ENCODE measurements around the gene TNFSF13. TPM values are rescaled to one million over a fixed set of nuclear protein-coding genes. Genes with fewer than 3 reads are reported as not detected.

Gene TNFSF13
- polyA plus RNA-seq, 3 donors: 11.6 to 15.0 (median 13.4) TPM

- no peak for DNase-seq (ENCODE audit: low read depth in 3 of 3, low spot score in 2 of 3)
Observed at GRCh38 chr17:7551396-7551795, 7.2 kb upstream of the TNFSF13 start.

- no peak for DNase-seq (ENCODE audit: low read depth in 3 of 3, low spot score in 2 of 3)
Observed at GRCh38 chr17:7552621-7553051, 5.9 kb upstream of the TNFSF13 start.

DNA sequence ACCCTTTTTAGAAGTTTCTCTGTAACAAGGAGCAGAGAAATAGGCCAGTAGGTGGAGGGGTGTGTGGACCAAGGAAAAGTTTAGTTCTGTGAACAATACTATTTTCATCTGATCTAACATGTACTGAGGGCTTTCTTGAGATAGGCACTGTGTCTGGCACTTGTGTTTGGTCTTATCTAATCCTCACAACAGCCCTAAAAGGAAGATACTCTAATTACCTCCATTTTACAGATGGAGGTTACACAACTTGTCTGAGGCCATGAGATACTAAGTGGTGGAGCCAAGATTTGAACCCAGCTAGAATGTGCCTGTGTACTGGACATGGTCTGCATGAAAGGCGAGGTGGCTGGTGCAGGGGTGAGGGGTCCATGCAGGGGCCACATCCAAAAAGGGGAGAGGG is 5.2 kb upstream of the TNFSF13 start:
- no peak for DNase-seq (ENCODE audit: low read depth in 3 of 3, low spot score in 2 of 3)

GRCh38 chr17:7555320-7555948 is 3.1 kb upstream of the TNFSF13 start:
- DNase-seq (ENCODE audit: low read depth in 3 of 3, low spot score in 2 of 3): no peak

GRCh38 chr17:7556627-7557026 is 1.9 kb upstream of the TNFSF13 start:
- DNase-seq (ENCODE audit: low read depth in 3 of 3, low spot score in 2 of 3): no peak

DNA sequence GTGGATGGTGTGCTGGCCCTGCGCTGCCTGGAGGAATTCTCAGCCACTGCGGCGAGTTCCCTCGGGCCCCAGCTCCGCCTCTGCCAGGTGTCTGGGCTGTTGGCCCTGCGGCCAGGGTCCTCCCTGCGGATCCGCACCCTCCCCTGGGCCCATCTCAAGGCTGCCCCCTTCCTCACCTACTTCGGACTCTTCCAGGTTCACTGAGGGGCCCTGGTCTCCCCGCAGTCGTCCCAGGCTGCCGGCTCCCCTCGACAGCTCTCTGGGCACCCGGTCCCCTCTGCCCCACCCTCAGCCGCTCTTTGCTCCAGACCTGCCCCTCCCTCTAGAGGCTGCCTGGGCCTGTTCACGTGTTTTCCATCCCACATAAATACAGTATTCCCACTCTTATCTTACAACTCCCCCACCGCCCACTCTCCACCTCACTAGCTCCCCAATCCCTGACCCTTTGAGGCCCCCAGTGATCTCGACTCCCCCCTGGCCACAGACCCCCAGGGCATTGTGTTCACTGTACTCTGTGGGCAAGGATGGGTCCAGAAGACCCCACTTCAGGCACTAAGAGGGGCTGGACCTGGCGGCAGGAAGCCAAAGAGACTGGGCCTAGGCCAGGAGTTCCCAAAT is 1.3 kb upstream of the TNFSF13 start:
- no peak for DNase-seq (ENCODE audit: low read depth in 3 of 3, low spot score in 2 of 3)

GRCh38 chr17:7557775-7558543 is 591 bp upstream of the TNFSF13 start:
- DNase-seq (ENCODE audit: low read depth in 3 of 3, low spot score in 2 of 3): no peak

DNA sequence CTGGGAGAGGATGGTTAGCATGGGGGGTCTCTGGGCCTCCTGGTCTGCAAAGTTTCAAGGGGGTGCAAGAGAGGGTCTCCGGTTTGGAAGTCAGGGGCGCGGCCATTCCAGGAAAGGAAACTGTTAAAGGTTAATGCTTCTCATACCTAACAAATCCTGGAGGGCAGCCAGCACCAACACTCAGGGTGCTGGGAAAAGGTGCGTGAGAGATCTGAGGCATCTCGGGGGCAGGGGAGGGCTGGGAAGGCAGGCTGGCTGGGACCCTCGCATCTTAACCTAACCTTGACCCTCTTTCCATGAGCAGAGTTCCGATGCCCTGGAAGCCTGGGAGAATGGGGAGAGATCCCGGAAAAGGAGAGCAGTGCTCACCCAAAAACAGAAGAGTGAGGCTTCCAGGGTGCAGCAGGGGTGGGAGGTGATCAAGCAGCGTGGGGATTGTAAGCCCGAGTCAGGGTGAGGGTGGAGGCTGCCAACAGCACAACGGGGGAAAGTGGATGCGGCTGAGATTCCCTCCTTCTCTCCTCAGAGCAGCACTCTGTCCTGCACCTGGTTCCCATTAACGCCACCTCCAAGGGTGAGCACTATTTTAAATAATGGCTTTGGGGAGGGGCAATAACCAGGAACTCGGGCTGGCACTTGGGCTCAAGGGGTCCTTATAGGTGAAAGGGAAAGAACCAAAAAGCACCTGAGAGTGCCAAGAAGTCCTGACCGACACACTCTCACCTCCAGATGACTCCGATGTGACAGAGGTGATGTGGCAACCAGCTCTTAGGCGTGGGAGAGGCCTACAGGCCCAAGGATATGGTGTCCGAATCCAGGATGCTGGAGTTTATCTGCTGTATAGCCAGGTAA is 996 bp downstream of the TNFSF13 start:
- DNase-seq (ENCODE audit: low read depth in 3 of 3, low spot score in 2 of 3): no peak

- DNase-seq (ENCODE audit: low read depth in 3 of 3, low spot score in 2 of 3): peak in 1 of 3 donors; percentile 67
Observed at GRCh38 chr17:7560172-7561027, 1.9 kb downstream of the TNFSF13 start.

DNA sequence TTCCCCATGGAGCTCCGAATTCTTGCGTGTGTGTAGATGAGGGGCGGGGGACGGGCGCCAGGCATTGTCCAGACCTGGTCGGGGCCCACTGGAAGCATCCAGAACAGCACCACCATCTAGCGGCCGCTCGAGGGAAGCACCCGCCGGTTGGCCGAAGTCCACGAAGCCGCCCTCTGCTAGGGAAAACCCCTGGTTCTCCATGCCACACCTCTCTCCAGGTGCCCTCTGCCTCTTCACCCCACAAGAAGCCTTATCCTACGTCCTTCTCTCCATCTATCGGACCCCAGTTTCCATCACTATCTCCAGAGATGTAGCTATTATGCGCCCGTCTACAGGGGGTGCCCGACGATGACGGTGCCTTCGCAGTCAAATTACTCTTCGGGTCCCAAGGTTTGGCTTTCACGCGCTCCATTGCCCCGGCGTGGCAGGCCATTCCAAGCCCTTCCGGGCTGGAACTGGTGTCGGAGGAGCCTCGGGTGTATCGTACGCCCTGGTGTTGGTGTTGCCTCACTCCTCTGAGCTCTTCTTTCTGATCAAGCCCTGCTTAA is 2.6 kb downstream of the TNFSF13 start:
- DNase-seq (ENCODE audit: low read depth in 3 of 3, low spot score in 2 of 3): peak in 2 of 3 donors; percentile 74 to 77

DNA sequence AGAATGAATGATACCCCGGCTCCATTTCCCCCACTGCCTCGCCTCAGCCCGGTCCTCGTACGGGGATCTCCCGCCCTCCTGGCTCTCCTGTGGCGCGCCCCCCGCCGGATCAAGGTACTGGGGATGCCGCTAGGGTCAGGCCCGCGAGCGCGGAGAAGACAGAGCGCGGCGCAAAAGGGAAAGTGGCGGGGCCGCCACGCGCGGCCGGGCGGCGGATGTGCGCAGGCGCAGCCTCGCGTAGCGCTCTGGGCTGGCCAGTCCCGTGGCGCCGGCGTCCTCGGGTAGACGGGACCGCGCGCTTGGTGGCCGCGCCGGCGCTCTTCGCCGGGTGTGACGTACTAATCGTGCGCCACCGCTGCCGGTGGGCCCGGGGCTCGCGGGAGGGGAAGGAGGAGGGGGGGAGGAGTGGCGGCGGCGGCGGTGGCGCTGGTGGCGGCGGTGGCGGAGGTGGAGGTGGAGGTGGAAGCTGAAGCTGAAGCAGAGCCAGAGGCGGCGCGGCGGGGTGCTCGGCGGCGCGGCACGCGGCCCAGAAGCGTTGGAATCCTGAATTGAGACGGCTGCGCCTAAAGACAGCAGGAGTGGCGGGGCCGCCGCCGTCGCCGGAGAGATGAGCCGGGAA is 3.1 kb downstream of the TNFSF13 start, which contains the start of gene SENP3:
TSS of gene SENP3 (plus strand) at position 331 of the 619 bp plus-strand sequence. CDS start 1,158 bp downstream, outside the sequence.
- peak in 2 of 3 donors; percentile 70 to 85 for DNase-seq (ENCODE audit: low read depth in 3 of 3, low spot score in 2 of 3)

DNA sequence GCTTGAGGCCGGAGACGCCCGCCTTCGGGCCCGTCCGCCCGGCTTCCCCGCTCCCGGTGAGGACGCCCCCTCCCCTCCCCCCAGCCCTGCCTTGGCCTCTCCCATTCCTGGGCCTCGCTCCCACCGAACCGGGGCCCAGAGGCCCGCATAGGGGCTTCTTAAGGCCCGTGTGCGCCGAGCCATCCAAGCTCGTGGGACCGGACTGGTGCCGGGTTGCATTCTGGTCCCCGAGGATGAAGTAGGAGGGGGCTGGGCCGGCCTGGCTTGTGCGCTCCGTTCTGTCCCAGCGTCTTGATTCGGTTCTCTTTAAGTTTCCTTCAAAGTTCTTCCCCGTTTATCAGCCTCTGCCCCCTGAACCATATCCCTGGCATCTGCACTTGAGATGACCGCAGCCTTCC is 3.7 kb downstream of the TNFSF13 start:
- DNase-seq (ENCODE audit: low read depth in 3 of 3, low spot score in 2 of 3): no peak

DNA sequence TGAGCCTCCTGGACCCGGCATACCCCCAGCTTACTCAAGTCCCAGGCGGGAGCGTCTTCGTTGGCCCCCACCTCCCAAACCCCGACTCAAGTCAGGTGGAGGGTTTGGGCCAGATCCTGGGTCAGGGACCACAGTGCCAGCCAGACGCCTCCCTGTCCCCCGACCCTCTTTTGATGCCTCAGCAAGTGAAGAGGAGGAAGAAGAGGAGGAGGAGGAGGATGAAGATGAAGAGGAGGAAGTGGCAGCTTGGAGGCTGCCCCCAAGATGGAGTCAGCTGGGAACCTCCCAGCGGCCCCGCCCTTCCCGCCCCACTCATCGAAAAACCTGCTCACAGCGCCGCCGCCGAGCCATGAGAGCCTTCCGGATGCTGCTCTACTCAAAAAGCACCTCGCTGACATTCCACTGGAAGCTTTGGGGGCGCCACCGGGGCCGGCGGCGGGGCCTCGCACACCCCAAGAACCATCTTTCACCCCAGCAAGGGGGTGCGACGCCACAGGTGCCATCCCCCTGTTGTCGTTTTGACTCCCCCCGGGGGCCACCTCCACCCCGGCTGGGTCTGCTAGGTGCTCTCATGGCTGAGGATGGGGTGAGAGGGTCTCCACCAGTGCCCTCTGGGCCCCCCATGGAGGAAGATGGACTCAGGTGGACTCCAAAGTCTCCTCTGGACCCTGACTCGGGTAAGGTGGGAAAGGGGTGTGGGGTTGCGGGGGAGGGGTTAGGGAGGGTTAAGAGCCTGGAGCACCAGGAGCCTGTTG is 4.7 kb downstream of the TNFSF13 start:
- no peak for DNase-seq (ENCODE audit: low read depth in 3 of 3, low spot score in 2 of 3)

GRCh38 chr17:7569571-7569970 is 11.0 kb downstream of the TNFSF13 start:
- no peak for DNase-seq (ENCODE audit: low read depth in 3 of 3, low spot score in 2 of 3)

GRCh38 chr17:7570351-7570750 is 11.8 kb downstream of the TNFSF13 start:
- no peak for DNase-seq (ENCODE audit: low read depth in 3 of 3, low spot score in 2 of 3)

DNA sequence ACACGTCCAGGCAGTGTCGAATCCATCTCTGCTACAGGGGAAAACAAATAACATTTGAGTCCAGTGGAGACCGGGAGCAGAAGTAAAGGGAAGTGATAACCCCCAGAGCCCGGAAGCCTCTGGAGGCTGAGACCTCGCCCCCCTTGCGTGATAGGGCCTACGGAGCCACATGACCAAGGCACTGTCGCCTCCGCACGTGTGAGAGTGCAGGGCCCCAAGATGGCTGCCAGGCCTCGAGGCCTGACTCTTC is 13.7 kb downstream of the TNFSF13 start:
- peak in 1 of 3 donors; percentile 96 for DNase-seq (ENCODE audit: low read depth in 3 of 3, low spot score in 2 of 3)

DNA sequence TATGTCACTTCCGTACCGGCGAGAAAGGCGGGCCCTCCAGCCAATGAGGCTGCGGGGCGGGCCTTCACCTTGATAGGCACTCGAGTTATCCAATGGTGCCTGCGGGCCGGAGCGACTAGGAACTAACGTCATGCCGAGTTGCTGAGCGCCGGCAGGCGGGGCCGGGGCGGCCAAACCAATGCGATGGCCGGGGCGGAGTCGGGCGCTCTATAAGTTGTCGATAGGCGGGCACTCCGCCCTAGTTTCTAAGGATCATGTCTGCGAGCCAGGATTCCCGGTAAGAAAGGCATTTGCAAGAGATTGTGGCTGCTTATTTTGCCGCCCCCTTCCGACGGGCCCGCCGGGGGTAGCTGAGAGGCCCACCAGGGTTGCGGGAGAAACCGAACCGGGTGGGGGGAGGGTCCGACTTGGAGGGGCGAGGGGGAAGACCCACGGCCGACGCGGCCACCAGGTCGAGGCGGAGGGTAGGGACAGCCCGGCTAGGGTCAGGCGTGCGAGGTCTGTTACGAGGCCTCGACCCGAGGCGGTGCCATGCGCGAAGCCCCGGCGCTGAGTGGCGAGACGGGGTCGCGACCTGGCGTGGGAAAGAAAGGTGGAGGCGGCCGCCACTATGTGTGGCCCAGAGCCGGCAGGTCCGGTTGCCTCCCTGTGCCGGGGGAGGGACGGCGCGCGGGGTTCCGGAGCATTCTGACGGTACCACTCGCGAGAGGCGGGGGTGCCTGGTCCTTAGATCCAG is 14.2 kb downstream of the TNFSF13 start:
- peak in 2 of 3 donors; percentile 96 to 98 for DNase-seq (ENCODE audit: low read depth in 3 of 3, low spot score in 2 of 3)
